ENCODE measurements around the gene FEZF1.
"Not testable (repeated sequence)": the region's sequence is repeated elsewhere in the genome, so short reads cannot be mapped to it uniquely, and the experiment has no call there.

FEZF1 gene

GRCh38 chr7:122309421-122309820 is 4.9 kb upstream of the FEZF1 start:
- DNase-seq: no peak

DNA sequence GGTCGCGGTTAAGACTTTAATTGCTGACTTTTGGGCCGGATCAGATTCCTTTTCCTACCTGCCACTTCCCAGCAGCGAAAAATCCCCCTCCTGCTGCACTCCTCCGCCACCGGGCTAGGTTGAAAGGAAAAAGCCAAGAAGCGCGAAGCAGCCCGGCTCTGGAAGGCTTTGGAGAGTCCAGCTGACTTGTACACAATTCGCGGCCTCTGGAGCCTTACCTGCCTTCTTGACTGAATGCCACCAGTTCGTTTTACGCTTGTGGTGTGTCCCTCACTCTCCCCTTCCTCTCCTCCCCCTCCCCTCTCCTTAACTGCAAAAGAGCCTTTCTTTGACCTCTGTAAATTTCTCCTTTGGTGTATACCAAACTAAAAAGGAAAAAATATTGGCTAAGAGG is 2.7 kb upstream of the FEZF1 start:
- DNase-seq: peak in 1 of 56 donors; percentile 18

- DNase-seq: peak in 1 of 56 donors; percentile 23
These were observed 2.0 kb upstream of the FEZF1 start for GRCh38 chr7:122306320-122307227.

GRCh38 chr7:122305475-122306319 is 1.1 kb upstream of the FEZF1 start:
- DNase-seq: peak in 2 of 56 donors; percentile 17 to 30

GRCh38 chr7:122304996-122305421 is 459 bp upstream of the FEZF1 start:
- DNase-seq: no peak

GRCh38 chr7:122303531-122304318 is 825 bp downstream of the FEZF1 start:
- DNase-seq: no peak

DNA sequence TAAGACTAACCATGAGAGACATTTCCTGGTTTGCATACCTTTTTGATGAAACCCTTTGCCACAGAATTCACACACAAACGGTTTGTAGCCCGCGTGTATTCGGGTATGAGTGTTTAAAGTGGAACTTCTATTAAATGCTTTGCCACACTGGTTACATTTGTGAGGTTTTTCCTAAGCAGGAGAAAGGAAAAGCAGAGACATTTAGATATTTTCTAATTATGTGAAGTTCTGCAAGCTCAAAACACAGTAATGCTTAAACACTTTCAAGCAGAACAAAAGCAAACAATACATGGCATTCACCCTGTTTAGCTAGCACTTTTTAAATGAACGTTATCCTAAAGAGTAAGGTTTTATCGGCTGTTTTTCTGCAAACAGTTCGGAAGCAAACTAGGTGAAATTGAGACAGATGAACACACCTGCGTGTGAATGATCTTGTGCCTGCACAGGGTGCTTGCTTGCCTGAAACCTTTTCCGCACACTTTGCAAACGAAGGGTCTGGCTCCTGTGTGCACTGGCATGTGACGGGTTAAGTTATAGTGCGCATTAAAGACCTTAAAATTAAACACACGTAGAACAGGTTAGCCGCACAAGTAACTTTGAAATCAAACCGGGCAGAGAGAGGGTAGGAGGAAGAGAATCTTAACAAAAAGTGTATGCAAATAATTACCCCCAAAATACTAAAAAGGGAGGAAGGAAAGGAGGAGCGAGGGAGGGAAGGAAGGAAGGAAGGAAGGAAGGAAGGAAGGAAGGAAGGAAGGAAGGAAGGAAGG is 1.6 kb downstream of the FEZF1 start:
- no peak for DNase-seq

- no peak for DNase-seq
These were observed 2.4 kb downstream of the FEZF1 start for GRCh38 chr7:122301858-122302760.

- DNase-seq: no peak
These were observed 3.4 kb downstream of the FEZF1 start for GRCh38 chr7:122300956-122301833.

- DNase-seq: peak in 1 of 56 donors; percentile 10
These were observed 4.2 kb downstream of the FEZF1 start for GRCh38 chr7:122300211-122300932.

- DNase-seq: no peak
These were observed 4.8 kb downstream of the FEZF1 start for GRCh38 chr7:122299624-122300210.

GRCh38 chr7:122298618-122299017 is 5.9 kb downstream of the FEZF1 start:
- DNase-seq: no peak

DNA sequence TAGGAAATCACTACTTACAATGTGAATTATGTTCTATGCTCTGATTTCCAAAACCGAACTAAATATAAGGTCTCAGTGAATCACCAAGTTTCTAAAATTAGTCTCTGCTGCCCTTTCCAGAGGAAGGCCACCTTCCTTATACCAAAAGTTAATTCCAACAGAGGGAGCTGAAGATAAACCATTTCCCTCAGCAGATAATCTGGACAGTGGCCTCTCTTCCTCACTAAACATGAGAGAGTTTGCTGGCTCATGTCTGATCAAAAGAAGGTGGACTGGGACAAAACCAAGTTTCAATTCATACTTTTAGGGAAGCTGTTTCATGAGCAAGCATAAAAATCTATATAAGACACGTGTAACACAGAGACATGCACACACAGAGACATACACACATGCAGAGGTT is 6.4 kb downstream of the FEZF1 start:
- no peak for DNase-seq

DNA sequence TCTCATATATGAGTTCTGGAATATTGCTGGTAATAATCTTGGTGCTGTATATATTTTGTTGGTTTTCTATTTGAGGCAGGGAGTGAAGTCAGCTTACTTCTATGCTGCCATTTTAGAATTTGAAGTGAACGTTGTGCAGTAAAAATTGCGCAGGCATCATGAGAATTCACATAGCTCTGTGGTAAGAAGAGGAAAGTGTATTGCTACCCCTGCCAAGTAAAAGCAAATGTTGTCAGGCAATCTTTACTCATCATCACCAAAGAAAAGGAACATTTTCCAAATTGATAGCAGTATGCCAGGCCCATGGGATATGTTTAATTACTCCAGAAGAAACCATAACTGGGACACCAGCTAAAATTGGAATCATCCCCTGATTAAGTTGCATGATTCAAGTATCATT is 13.4 kb downstream of the FEZF1 start:
- DNase-seq: no peak

GRCh38 chr7:122290476-122290875 is 14.1 kb downstream of the FEZF1 start:
- no peak for DNase-seq

- DNase-seq: no peak
These were observed 15.1 kb downstream of the FEZF1 start for GRCh38 chr7:122289426-122289825.

DNA sequence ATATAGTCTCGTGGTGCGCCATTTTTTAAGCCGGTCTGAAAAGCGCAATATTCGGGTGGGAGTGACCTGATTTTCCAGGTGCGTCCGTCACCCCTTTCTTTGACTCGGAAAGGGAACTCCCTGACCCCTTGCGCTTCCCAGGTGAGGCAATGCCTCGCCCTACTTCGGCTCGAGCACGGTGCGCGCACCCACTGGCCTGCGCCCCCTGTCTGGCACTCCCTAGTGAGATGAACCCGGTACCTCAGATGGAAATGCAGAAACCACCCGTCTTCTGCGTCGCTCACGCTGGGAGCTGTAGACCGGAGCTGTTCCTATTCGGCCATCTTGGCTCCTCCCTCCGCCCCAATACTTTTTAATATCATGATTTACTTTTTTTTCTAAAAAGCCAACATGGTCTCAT is 19.9 kb downstream of the FEZF1 start:
- DNase-seq: not testable (repeated sequence)

Data from nucleus accumbens (tissue), 56 donors.